ENCODE data around the gene GPRC5D. TPM values are rescaled to one million over a fixed set of nuclear protein-coding genes. Genes with fewer than 3 reads are reported as not detected.

Gene GPRC5D
- total and polyA plus RNA-seq, 2 donors: 0.05 TPM; not detected in 1

DNA sequence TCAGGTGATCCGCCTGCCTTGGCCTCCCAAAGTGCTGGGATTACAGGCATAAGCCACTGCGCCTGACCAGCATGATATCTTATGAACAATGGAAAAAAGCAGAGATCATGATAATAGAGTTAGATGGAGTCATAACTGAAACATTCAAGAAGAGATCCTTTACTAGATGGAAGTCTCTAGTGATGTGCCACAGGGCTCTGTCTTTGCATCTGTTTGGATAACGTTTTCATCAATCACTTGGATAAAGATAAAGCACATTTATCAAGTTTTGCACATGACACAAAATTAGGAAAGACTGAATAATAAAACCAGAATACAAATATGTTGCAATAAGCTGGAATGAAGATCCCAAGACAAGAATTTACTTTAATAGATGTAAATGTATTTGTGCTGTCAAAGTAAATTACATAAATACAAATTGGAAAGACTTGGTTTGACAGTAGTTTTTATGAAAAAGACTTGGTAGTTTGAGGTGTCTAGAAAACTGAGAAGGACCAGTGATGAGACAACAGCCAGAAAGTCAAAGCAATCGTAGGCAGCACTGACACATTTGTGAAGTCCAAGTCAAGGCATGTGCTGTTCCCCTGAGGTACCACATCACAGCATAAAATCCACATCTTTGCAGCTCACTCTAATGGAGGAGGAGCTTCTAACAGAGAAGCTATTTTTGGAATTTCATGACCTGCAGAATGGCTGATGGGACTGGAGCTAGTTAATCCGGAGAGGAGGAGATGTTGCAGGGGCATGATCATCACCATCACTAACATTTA is 32.1 kb downstream of the GPRC5D start:
- 95% methylated on average over 5 of the region's 5 CpGs for WGBS
- Histone ChIP-seq H3K9me3 (ENCODE audit: control insufficient read depth in 2 of 2, insufficient read depth in 1 of 2, low read length in 1 of 2) (no peaks in the 10 kb centered on the region), H3K27ac (ENCODE audit: low read depth in 1 of 2, low read length in 1 of 2) (no peak overlapping the region), H3K36me3 (ENCODE audit: control insufficient read depth in 2 of 2, insufficient read depth in 2 of 2, low read length in 1 of 2) (no peaks in the 10 kb centered on the region), H3K4me1 (ENCODE audit: control insufficient read depth in 2 of 2, insufficient read depth in 2 of 2, low read length in 2 of 2) (peaks cover 0 to 4% of the 10 kb centered on the region in 2 donors), H3K27me3 (ENCODE audit: control insufficient read depth in 2 of 2, insufficient read depth in 1 of 2, low read length in 1 of 2) (peaks cover 0 to 9% of the 10 kb centered on the region in 2 donors), H3K4me3 (ENCODE audit: low read length in 2 of 2) (no peak overlapping the region)
- DNase-seq (ENCODE audit: low read depth in 6 of 9, low spot score in 9 of 9): no peak

DNA sequence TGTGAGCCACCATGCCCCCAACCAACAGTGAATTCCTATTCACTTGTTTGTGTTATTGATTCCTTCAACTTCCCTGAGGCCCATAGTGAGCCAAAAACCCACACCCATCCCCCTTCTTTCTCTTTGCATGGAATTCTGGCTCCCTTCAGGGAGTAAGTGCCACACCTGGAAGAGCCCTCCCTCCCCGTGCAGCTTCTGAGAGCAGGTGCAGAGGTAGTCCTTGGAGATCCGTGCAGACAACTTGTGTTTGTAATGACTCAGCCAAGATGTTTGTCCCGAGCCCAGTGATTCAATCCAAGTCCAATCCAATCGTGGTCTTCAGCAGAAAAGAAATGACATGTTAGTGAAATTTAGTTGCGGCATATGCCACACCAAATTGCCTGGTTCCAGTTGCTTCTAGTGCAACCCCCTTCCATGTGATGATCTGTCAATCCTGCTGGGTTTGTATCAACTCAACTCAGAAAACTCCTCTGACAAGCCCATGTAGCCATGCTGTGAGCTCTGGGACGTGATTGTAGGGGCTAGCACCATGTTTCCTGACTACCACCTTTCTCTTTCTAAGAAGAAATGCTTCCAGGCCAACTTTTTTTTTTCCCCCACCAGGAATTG is 33.1 kb downstream of the GPRC5D start:
- no peak for DNase-seq (ENCODE audit: low read depth in 6 of 9, low spot score in 9 of 9)
- H3K4me3 ChIP-seq (ENCODE audit: low read length in 2 of 2): no peak overlapping the region
- H3K36me3 ChIP-seq (ENCODE audit: control insufficient read depth in 2 of 2, insufficient read depth in 2 of 2, low read length in 1 of 2): no peaks in the 10 kb centered on the region
- H3K9me3 ChIP-seq (ENCODE audit: control insufficient read depth in 2 of 2, insufficient read depth in 1 of 2, low read length in 1 of 2): no peaks in the 10 kb centered on the region
- peaks cover 0 to 4% of the 10 kb centered on the region in 2 donors for H3K4me1 ChIP-seq (ENCODE audit: control insufficient read depth in 2 of 2, insufficient read depth in 2 of 2, low read length in 2 of 2)
- H3K27me3 ChIP-seq (ENCODE audit: control insufficient read depth in 2 of 2, insufficient read depth in 1 of 2, low read length in 1 of 2): peaks cover 0 to 9% of the 10 kb centered on the region in 2 donors
- H3K27ac ChIP-seq (ENCODE audit: low read depth in 1 of 2, low read length in 1 of 2): no peak overlapping the region
- 80% methylated on average over 6 of the region's 6 CpGs for WGBS

GRCh38 chr12:12917517-12917916 is 34.5 kb downstream of the GPRC5D start:
- Histone ChIP-seq H3K27me3 (ENCODE audit: control insufficient read depth in 2 of 2, insufficient read depth in 1 of 2, low read length in 1 of 2) (peaks cover 0 to 9% of the 10 kb centered on the region in 2 donors), H3K36me3 (ENCODE audit: control insufficient read depth in 2 of 2, insufficient read depth in 2 of 2, low read length in 1 of 2) (no peaks in the 10 kb centered on the region), H3K9me3 (ENCODE audit: control insufficient read depth in 2 of 2, insufficient read depth in 1 of 2, low read length in 1 of 2) (no peaks in the 10 kb centered on the region), H3K4me1 (ENCODE audit: control insufficient read depth in 2 of 2, insufficient read depth in 2 of 2, low read length in 2 of 2) (peaks cover 0 to 4% of the 10 kb centered on the region in 2 donors), H3K27ac (ENCODE audit: low read depth in 1 of 2, low read length in 1 of 2) (no peak overlapping the region), H3K4me3 (ENCODE audit: low read length in 2 of 2) (no peak overlapping the region)
- 99% methylated on average over 2 of the region's 2 CpGs for WGBS
- no peak for DNase-seq (ENCODE audit: low read depth in 6 of 9, low spot score in 9 of 9)

GRCh38 chr12:12916135-12916944 is 35.6 kb downstream of the GPRC5D start:
- Histone ChIP-seq H3K27ac (ENCODE audit: low read depth in 1 of 2, low read length in 1 of 2) (no peak overlapping the region), H3K4me1 (ENCODE audit: control insufficient read depth in 2 of 2, insufficient read depth in 2 of 2, low read length in 2 of 2) (peaks cover 0 to 4% of the 10 kb centered on the region in 2 donors), H3K9me3 (ENCODE audit: control insufficient read depth in 2 of 2, insufficient read depth in 1 of 2, low read length in 1 of 2) (no peaks in the 10 kb centered on the region), H3K4me3 (ENCODE audit: low read length in 2 of 2) (no peak overlapping the region), H3K36me3 (ENCODE audit: control insufficient read depth in 2 of 2, insufficient read depth in 2 of 2, low read length in 1 of 2) (no peaks in the 10 kb centered on the region), H3K27me3 (ENCODE audit: control insufficient read depth in 2 of 2, insufficient read depth in 1 of 2, low read length in 1 of 2) (peaks cover 0 to 9% of the 10 kb centered on the region in 2 donors)
- peak; percentile 61 to 91 (median 74) for DNase-seq (ENCODE audit: low read depth in 6 of 9, low spot score in 9 of 9)
- WGBS: 20% methylated on average over 19 of the region's 19 CpGs

DNA sequence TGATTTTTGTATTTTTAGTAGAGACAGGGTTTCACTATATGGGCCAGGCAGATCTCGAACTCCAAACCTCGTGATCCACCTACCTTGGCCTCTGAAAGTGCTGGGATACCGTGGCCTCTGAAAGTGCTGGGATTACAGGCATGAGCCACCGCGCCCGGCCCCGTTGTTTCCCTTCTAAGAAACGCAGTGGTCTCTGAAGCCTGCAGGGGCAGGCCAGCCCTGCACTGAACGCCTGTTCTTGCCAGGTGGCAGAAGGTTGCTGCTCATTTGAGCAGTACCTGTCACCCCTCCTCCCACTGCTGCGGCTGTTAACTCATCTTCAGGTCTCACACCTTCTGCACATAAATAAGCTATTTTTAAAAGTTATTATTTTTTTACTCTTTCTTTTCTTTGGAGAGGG is 36.3 kb downstream of the GPRC5D start:
- DNase-seq (ENCODE audit: low read depth in 6 of 9, low spot score in 9 of 9): no peak
- Histone ChIP-seq H3K4me3 (ENCODE audit: low read length in 2 of 2) (no peak overlapping the region), H3K4me1 (ENCODE audit: control insufficient read depth in 2 of 2, insufficient read depth in 2 of 2, low read length in 2 of 2) (peaks cover 0 to 4% of the 10 kb centered on the region in 2 donors), H3K9me3 (ENCODE audit: control insufficient read depth in 2 of 2, insufficient read depth in 1 of 2, low read length in 1 of 2) (no peaks in the 10 kb centered on the region), H3K36me3 (ENCODE audit: control insufficient read depth in 2 of 2, insufficient read depth in 2 of 2, low read length in 1 of 2) (no peaks in the 10 kb centered on the region), H3K27me3 (ENCODE audit: control insufficient read depth in 2 of 2, insufficient read depth in 1 of 2, low read length in 1 of 2) (peaks cover 0 to 9% of the 10 kb centered on the region in 2 donors), H3K27ac (ENCODE audit: low read depth in 1 of 2, low read length in 1 of 2) (no peak overlapping the region)
- WGBS: 92% methylated on average over 10 of the region's 10 CpGs

DNA sequence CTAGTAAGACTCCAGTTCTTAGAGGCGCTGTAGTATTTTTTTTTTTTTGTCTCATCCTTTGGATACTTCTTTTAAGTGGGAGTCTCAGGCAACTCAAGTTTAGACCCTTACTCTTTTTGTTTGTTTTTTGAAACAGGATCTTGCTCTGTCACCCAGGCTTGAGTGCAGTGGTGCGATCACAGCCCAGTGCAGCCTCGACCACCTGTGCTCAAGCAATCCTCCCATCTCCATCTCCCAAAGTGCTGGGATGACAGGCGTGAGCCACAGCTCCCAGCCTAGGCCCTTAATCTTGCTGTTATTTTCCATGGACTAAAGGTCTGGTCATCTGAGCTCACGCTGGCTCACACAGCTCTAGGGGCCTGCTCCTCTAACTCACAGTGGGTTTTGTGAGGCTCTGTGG is 39.3 kb downstream of the GPRC5D start:
- no peaks in the 10 kb centered on the region for H3K36me3 ChIP-seq (ENCODE audit: control insufficient read depth in 2 of 2, insufficient read depth in 2 of 2, low read length in 1 of 2)
- H3K27ac ChIP-seq (ENCODE audit: low read depth in 1 of 2, low read length in 1 of 2): no peak overlapping the region
- no peaks in the 10 kb centered on the region for H3K9me3 ChIP-seq (ENCODE audit: control insufficient read depth in 2 of 2, insufficient read depth in 1 of 2, low read length in 1 of 2)
- 96% methylated on average over 5 of the region's 5 CpGs for WGBS
- DNase-seq (ENCODE audit: low read depth in 6 of 9, low spot score in 9 of 9): no peak
- H3K4me1 ChIP-seq (ENCODE audit: control insufficient read depth in 2 of 2, insufficient read depth in 2 of 2, low read length in 2 of 2): peaks cover 0 to 11% of the 10 kb centered on the region in 2 donors
- peaks cover 0 to 9% of the 10 kb centered on the region in 2 donors for H3K27me3 ChIP-seq (ENCODE audit: control insufficient read depth in 2 of 2, insufficient read depth in 1 of 2, low read length in 1 of 2)
- no peak overlapping the region for H3K4me3 ChIP-seq (ENCODE audit: low read length in 2 of 2)

GRCh38 chr12:12909995-12910420 is 42.0 kb downstream of the GPRC5D start:
- Histone ChIP-seq H3K27ac (ENCODE audit: low read depth in 1 of 2, low read length in 1 of 2) (no peak overlapping the region), H3K27me3 (ENCODE audit: control insufficient read depth in 2 of 2, insufficient read depth in 1 of 2, low read length in 1 of 2) (no peaks in the 10 kb centered on the region), H3K4me1 (ENCODE audit: control insufficient read depth in 2 of 2, insufficient read depth in 2 of 2, low read length in 2 of 2) (peaks cover 0 to 7% of the 10 kb centered on the region in 2 donors), H3K4me3 (ENCODE audit: low read length in 2 of 2) (no peak overlapping the region), H3K9me3 (ENCODE audit: control insufficient read depth in 2 of 2, insufficient read depth in 1 of 2, low read length in 1 of 2) (no peaks in the 10 kb centered on the region), H3K36me3 (ENCODE audit: control insufficient read depth in 2 of 2, insufficient read depth in 2 of 2, low read length in 1 of 2) (no peaks in the 10 kb centered on the region)
- WGBS: 55% methylated on average over 4 of the region's 4 CpGs
- no peak for DNase-seq (ENCODE audit: low read depth in 6 of 9, low spot score in 9 of 9)

DNA sequence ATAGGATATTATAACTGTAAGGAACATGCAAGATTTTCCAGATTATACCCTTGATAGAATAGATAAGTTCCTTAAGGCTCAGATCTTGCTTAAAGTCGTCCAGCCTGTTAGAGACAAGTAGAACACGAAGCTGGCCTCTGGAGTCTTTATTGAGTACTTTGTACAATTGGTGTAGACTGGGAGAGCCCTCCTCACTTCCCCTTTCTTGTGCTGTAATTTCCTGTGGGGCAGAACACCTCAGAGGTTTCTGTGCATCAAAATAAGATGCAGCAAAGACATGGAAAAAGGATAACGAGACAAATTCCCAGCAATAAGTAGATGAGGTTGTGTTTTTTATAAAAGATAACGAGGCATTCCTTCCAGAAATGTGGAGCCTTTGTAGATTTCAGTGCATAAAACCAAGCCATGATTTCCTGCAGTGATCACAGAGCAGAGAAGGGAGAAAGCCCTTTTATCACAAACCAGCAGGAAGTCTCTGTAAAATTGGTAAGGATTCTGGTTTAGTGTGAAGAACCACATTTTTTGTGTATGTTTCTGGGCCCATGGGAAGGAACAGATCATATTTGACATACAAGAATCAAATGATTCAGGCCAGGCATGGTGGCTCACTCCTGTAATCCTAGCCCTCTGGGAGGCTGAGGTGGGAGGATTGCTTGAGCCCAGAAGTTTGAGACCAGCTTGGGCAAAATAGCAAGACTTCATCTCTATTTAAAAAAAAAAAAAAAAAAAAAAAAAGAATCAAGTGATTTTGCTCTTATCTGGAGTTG is 42.6 kb downstream of the GPRC5D start:
- peaks cover 0 to 7% of the 10 kb centered on the region in 2 donors for H3K4me1 ChIP-seq (ENCODE audit: control insufficient read depth in 2 of 2, insufficient read depth in 2 of 2, low read length in 2 of 2)
- H3K27me3 ChIP-seq (ENCODE audit: control insufficient read depth in 2 of 2, insufficient read depth in 1 of 2, low read length in 1 of 2): no peaks in the 10 kb centered on the region
- no peak for DNase-seq (ENCODE audit: low read depth in 6 of 9, low spot score in 9 of 9)
- no peaks in the 10 kb centered on the region for H3K9me3 ChIP-seq (ENCODE audit: control insufficient read depth in 2 of 2, insufficient read depth in 1 of 2, low read length in 1 of 2)
- no peak overlapping the region for H3K4me3 ChIP-seq (ENCODE audit: low read length in 2 of 2)
- H3K27ac ChIP-seq (ENCODE audit: low read depth in 1 of 2, low read length in 1 of 2): no peak overlapping the region
- WGBS: 9% methylated on average over 4 of the region's 4 CpGs
- no peaks in the 10 kb centered on the region for H3K36me3 ChIP-seq (ENCODE audit: control insufficient read depth in 2 of 2, insufficient read depth in 2 of 2, low read length in 1 of 2)
